H1 (cell line): ENCODE measurements around the gene SEMA4D. TPM values are rescaled to one million over a fixed set of nuclear protein-coding genes. Genes with fewer than 3 reads are reported as not detected.

Source experiments
- CTCF ChIA-PET: fragments of 300-600 bp; sonication (Branson Sonifier 250); formaldehyde crosslinking; loops from one replicate; lab custom pipeline; 2021; ENCODE audit not compliant: partially characterized antibody; lab: Charles Lee
- POLR2A ChIA-PET: fragments of 300-600 bp; sonication (Branson Sonifier 250); formaldehyde crosslinking; loops from one replicate; lab custom pipeline; 2021; ENCODE audit warnings: inconsistent platforms; ENCODE audit not compliant: partially characterized antibody; lab: Charles Lee
- DNase-seq, 2 experiments: peaks; one replicate each; pipeline versions ENCODE4 v3.0.0 to v3.0.0-alpha.2; 2010 to 2022; ENCODE audit warnings: low spot score in 2 of 2, low read depth in 1 of 2, mixed read lengths in 1 of 2
- FAIRE-seq: peaks from 2 replicates; lab custom pipeline; 2011; peaks lifted over from hg19 to GRCh38; lab: Jason Lieb, UNC
- H2AFZ ChIP-seq: 2 replicates; pipeline ENCODE4 v1.8.1; 2012; ENCODE audit warnings: low read length, inconsistent platforms
- H2AK5ac ChIP-seq: 2 replicates; pipeline ENCODE4 v1.6.1; 2013; ENCODE audit warnings: low read depth, low read length
- H2BK120ac ChIP-seq: replicated peaks from 2 replicates; pipeline ENCODE3; 2013; ENCODE audit warnings: low read depth, low read length, inconsistent platforms
- H2BK12ac ChIP-seq: 2 replicates; pipeline ENCODE4 v1.6.1; 2013; ENCODE audit warnings: low read depth, low read length
- H2BK15ac ChIP-seq: 2 replicates; pipeline ENCODE4 v1.6.1; 2013; ENCODE audit warnings: low read length
- H2BK20ac ChIP-seq: 2 replicates; pipeline ENCODE4 v1.6.1; 2013; ENCODE audit warnings: low read length
- H2BK5ac ChIP-seq: 2 replicates; pipeline ENCODE4 v1.6.1; 2013; ENCODE audit warnings: low read depth, low read length
- H3K14ac ChIP-seq: 2 replicates; pipeline ENCODE4 v1.6.1; 2013; ENCODE audit warnings: inconsistent platforms; ENCODE audit not compliant: insufficient read length
- H3K18ac ChIP-seq: 2 replicates; pipeline ENCODE4 v1.6.1; 2013; ENCODE audit warnings: low read length; ENCODE audit errors: extremely low read depth
- H3K23ac ChIP-seq: 2 replicates; pipeline ENCODE4 v1.6.1; 2013; ENCODE audit warnings: inconsistent platforms; ENCODE audit not compliant: insufficient read length
- H3K23me2 ChIP-seq: 2 replicates; pipeline ENCODE4 v1.6.1; 2013; ENCODE audit warnings: low read depth, low read length
- H3K27ac ChIP-seq: 2 replicates; pipeline ENCODE4 v1.6.1; 2011; ENCODE audit warnings: low read depth, low read length, inconsistent platforms
- H3K27me3 ChIP-seq, 4 experiments: replicated peaks in 1 of 4; 1 replicate in 1 of 4; 2 replicates in 3 of 4; pipeline versions ENCODE4 v1.6.1 to v1.8.1; 2011 to 2013; ENCODE audit warnings: low read length in 3 of 4, mild to moderate bottlenecking in 3 of 4, inconsistent platforms in 2 of 4, mixed read lengths in 2 of 4, moderate library complexity in 1 of 4; ENCODE audit not compliant: control insufficient read depth in 3 of 4, insufficient read depth in 3 of 4; ENCODE audit errors: extremely low read depth in 1 of 4
- H3K36me3 ChIP-seq, 4 experiments: 2 replicates each; pipeline versions ENCODE4 v1.6.1 to v1.8.1; 2011 to 2013; ENCODE audit warnings: mild to moderate bottlenecking in 4 of 4, low read length in 3 of 4, moderate library complexity in 2 of 4, control low read depth in 1 of 4, inconsistent platforms in 1 of 4; ENCODE audit not compliant: insufficient read depth in 4 of 4, control insufficient read depth in 2 of 4
- H3K4ac ChIP-seq: replicated peaks from 2 replicates; pipeline ENCODE3; 2013; ENCODE audit warnings: low read length, low read depth, mixed read lengths, inconsistent platforms; ENCODE audit not compliant: insufficient read length
- H3K4me1 ChIP-seq, 4 experiments: replicated peaks in 1 of 4; 1 replicate in 1 of 4; 2 replicates in 3 of 4; pipeline versions ENCODE4 v1.6.1 to v1.8.1; 2011 to 2013; ENCODE audit warnings: low read length in 3 of 4, inconsistent platforms in 2 of 4, mixed read lengths in 1 of 4; ENCODE audit not compliant: insufficient read depth in 4 of 4, control insufficient read depth in 3 of 4
- H3K4me2 ChIP-seq, 2 experiments: 2 replicates each; pipeline versions ENCODE4 v1.6.1 to v1.8.1; 2011 to 2013; ENCODE audit warnings: low read depth in 2 of 2, low read length in 2 of 2, control low read depth in 1 of 2, inconsistent platforms in 1 of 2, mild to moderate bottlenecking in 1 of 2; ENCODE audit not compliant: insufficient read depth in 1 of 2
- H3K4me3 ChIP-seq, 4 experiments: fragments of 200-600, 300-600 bp in 1 of 4; sonication (generic), shearing (Covaris generic), sonication (Bioruptor Twin) in 1 of 4; 2 replicates each; pipeline versions ENCODE4 v1.5.1 to v1.8.1; 2011 to 2016; ENCODE audit warnings: low read length in 4 of 4, low read depth in 3 of 4, control low read depth in 2 of 4, inconsistent platforms in 2 of 4, mild to moderate bottlenecking in 2 of 4, mixed read lengths in 1 of 4, moderate library complexity in 1 of 4; ENCODE audit not compliant: insufficient read depth in 2 of 4; ENCODE audit errors: extremely low read depth in 1 of 4
- H3K56ac ChIP-seq: replicated peaks from 2 replicates; pipeline ENCODE3; 2013; ENCODE audit warnings: low read depth, mild to moderate bottlenecking, mixed read lengths, low read length, inconsistent platforms; ENCODE audit not compliant: insufficient read length
- H3K79me1 ChIP-seq: 2 replicates; pipeline ENCODE4 v1.6.1; 2013; ENCODE audit warnings: low read depth, low read length, control low read depth
- H3K79me2 ChIP-seq, 2 experiments: 2 replicates each; pipeline versions ENCODE4 v1.6.1 to v1.8.1; 2012 to 2013; ENCODE audit warnings: low read length in 2 of 2, mild to moderate bottlenecking in 2 of 2, inconsistent platforms in 1 of 2; ENCODE audit not compliant: insufficient read depth in 2 of 2, control insufficient read depth in 1 of 2
- H3K9ac ChIP-seq, 4 experiments: replicated peaks in 1 of 4; 1 replicate in 1 of 4; 2 replicates in 3 of 4; pipeline versions ENCODE4 v1.6.1 to v1.8.1; 2011 to 2013; ENCODE audit warnings: low read depth in 3 of 4, low read length in 3 of 4, control low read depth in 2 of 4, mild to moderate bottlenecking in 2 of 4, moderate library complexity in 2 of 4, inconsistent platforms in 1 of 4; ENCODE audit errors: extremely low read depth in 1 of 4
- H3K9me3 ChIP-seq, 2 experiments: 2 replicates each; pipeline versions ENCODE4 v1.6.1 to v1.8.1; 2012 to 2013; ENCODE audit warnings: mild to moderate bottlenecking in 2 of 2, moderate library complexity in 2 of 2, control low read depth in 1 of 2, inconsistent platforms in 1 of 2, low read depth in 1 of 2, low read length in 1 of 2, mixed read lengths in 1 of 2; ENCODE audit not compliant: insufficient read depth in 2 of 2
- H4K20me1 ChIP-seq, 2 experiments: replicated peaks in 1 of 2; 2 replicates each; pipeline versions ENCODE3 to v1.8.1; 2011 to 2013; ENCODE audit warnings: inconsistent platforms in 2 of 2, low read length in 2 of 2, mild to moderate bottlenecking in 1 of 2; ENCODE audit not compliant: insufficient read depth in 2 of 2, control insufficient read depth in 1 of 2
- H4K5ac ChIP-seq: 2 replicates; pipeline ENCODE4 v1.6.1; 2013; ENCODE audit warnings: low read length, low read depth, mixed read lengths, inconsistent platforms; ENCODE audit not compliant: insufficient read length
- H4K8ac ChIP-seq: 2 replicates; pipeline ENCODE4 v1.8.0; 2013; ENCODE audit warnings: mild to moderate bottlenecking, moderate library complexity, low read length, inconsistent platforms; ENCODE audit not compliant: insufficient read depth; ENCODE audit errors: extremely low read depth
- H4K91ac ChIP-seq: replicated peaks from 2 replicates; pipeline ENCODE3; 2013; ENCODE audit warnings: low read length, mixed read lengths, inconsistent platforms; ENCODE audit not compliant: insufficient read length
- RAD21 ChIP-seq, 2 experiments: IDR thresholded peaks in 1 of 2; conservative IDR thresholded peaks in 1 of 2; 2 replicates each; pipeline ENCODE4 v1.6.1; 2011; ENCODE audit warnings: low read depth in 2 of 2, low read length in 2 of 2, improper control_type of control experiment in 1 of 2, inconsistent platforms in 1 of 2, mild to moderate bottlenecking in 1 of 2, moderate library complexity in 1 of 2
- TBP ChIP-seq: IDR thresholded peaks from 2 replicates; pipeline ENCODE4 v1.6.1; 2011; ENCODE audit warnings: low read depth, low read length, improper control_type of control experiment
- WGBS, 2 experiments: shearing (Covaris generic) in 1 of 2; methylation state at CpG; one replicate each; pipeline versions ENCODE4 v1.1.6 to v1.1.7; 2013 to 2015; ENCODE audit warnings: low lambda C conversion rate in 2 of 2, mixed read lengths in 2 of 2, inconsistent platforms in 1 of 2, low coverage in 1 of 2, missing lambda C conversion rate in 1 of 2; ENCODE audit not compliant: insufficient replicate concordance in 2 of 2, insufficient coverage in 1 of 2, insufficient read length in 1 of 2; ENCODE audit errors: extremely low coverage in 1 of 2, missing lambda C conversion rate in 1 of 2; 5-methylcytosine and 5-hydroxymethylcytosine counted together
- polyA plus RNA-seq, 7 experiments: library from polyadenylated mRNA; depleted of rRNA in 3 of 7; stranded (reverse) in 5 of 7; unstranded in 2 of 7; fragments of >200 nt in 5 of 7; fragments of 200-250 nt in 2 of 7; gene quantifications; 1 replicate in 5 of 7; 2 replicates in 1 of 7; 4 replicates in 1 of 7; pipeline versions ENCODE4 v1.2.1 to v1.2.3, GENCODE V29; 2011 to 2013; ENCODE audit warnings: missing spikeins in 2 of 7, mixed read lengths in 2 of 7
- total RNA-seq: library from RNA; stranded (reverse); fragmentation: NEBNext Ultra II Directional; extraction: Animal tissue kit (Norgen Biotek cat#: 25700); gene quantifications from 2 replicates; pipeline ENCODE4 v1.2.1, GENCODE V29; 2021

The SEMA4D gene
- total and polyA plus RNA-seq, 2 of the 8 experiments (the other 6 are each of a cell fraction or from before 2014, with no cell fraction given), result 21.0 to 70.4 TPM

DNA sequence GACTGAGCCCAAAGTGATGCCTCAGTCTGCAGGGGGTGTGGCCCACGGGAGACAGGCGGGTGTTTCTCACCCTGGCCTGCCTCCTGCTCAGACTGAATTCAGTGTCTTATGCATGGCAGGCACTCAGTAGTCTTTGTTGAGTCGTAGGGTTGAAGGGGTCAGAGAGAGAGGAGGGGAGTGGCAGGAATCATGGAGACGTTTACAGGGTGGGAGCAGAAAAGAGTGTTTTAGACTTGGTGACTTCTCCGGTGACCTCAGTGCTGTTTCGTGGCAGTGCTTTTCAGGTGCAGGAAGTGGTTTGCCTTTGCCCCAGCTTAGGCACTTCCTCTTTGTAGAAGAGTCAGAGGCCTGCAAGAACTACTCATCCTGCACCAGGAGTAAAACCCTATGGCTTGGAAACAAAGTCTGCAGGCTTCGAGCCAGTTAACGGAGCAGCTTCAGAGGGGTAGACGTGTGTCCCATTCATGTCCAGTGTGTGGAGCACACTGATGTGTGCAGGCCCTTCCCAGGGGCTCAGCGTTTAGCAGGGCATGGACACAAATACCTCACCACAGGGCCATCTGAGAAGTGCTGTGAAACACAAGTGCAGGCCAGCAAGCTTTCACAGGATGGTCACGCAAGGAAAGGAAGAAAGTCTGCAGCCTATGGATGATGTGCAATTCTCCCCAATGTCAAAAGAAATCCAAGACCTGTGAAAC lies 24.5 kb upstream of the SEMA4D start:
- H3K79me1 ChIP-seq, result no peaks in the 10 kb centered on the region
- WGBS, 2 experiments, result 91% methylated on average over 11 of the region's 11 CpGs; no CpG with 5 or more reads in 1 of the 2 experiments
- no peak overlapping the region for H4K91ac ChIP-seq
- H3K4me2 ChIP-seq, result no peak overlapping the region
- no peaks in the 10 kb centered on the region; a peak in 1 of 8 replicates for H3K36me3 ChIP-seq
- H4K20me1 ChIP-seq, result no peaks in the 10 kb centered on the region
- H3K27me3 ChIP-seq, result no peaks in the 10 kb centered on the region; a peak in 1 of 7 replicates
- no peak overlapping the region for H3K9ac ChIP-seq
- H3K79me2 ChIP-seq, result no peaks in the 10 kb centered on the region
- no peak for FAIRE-seq
- no peaks in the 10 kb centered on the region for H3K23me2 ChIP-seq
- no peak overlapping the region for H3K27ac ChIP-seq
- H3K4me1 ChIP-seq, result no peaks in the 10 kb centered on the region
- no peak overlapping the region for H3K4ac ChIP-seq
- no peak overlapping the region for H2BK120ac ChIP-seq
- H2BK5ac ChIP-seq, result no peak overlapping the region
- DNase-seq, result no peak
- H3K4me3 ChIP-seq, result no peak overlapping the region
- no peak overlapping the region for H4K8ac ChIP-seq
- no peak overlapping the region for H3K14ac ChIP-seq
- no peak for TF ChIP-seq TBP
- TF ChIP-seq RAD21 (IDR thresholded peaks at IDR 0.05 in 1 of 2, conservative IDR thresholded peaks at IDR 0.05 in 1 of 2; ENCODE audit: low read depth in 2 of 2, low read length in 2 of 2), result no peak
- TF ChIP-seq, all 59 proteins: peak for 0
- H3K56ac ChIP-seq, result no peak overlapping the region
- H3K9me3 ChIP-seq, result no peaks in the 10 kb centered on the region
- H2BK15ac ChIP-seq, result 0 out of 2 replicates have a peak overlapping the region, but pooled peaks have one; percentile 40
- H4K5ac ChIP-seq, result no peak overlapping the region
- H2AK5ac ChIP-seq, result no peak overlapping the region
- peak overlapping the region; percentile 60; the same call in 1 of the 2 replicates for H2AFZ ChIP-seq
- CTCF ChIA-PET, result interaction anchor here (0.7 to 2.0 kb wide), 10 partner anchors 10 to 477 kb away, joined by 3 to 7 read pairs (median 3); no protein-coding TSS in a partner anchor
- no peak overlapping the region for H3K18ac ChIP-seq
- no peak overlapping the region for H2BK20ac ChIP-seq
- peak overlapping the region; percentile 46; the same call in 1 of the 2 replicates for H2BK12ac ChIP-seq
- H3K23ac ChIP-seq, result no peak overlapping the region
- POLR2A ChIA-PET, result interaction anchor here (1.2 kb wide), 1 partner anchor 12 kb away, joined by 3 read pairs; no protein-coding TSS in a partner anchor
